Left lobe of liver (tissue), 2 donors: Measurements from ENCODE around the gene NLRP9. TPM values are rescaled to one million over a fixed set of nuclear protein-coding genes. Genes with fewer than 3 reads are reported as not detected.

Experiments used
- ATAC-seq: fragments of 200-7000 bp; cut with Tn5 transposase; one replicate; pipeline ENCODE4 v1.9.1; 2020; ENCODE audit warnings: mild to moderate bottlenecking, moderate library complexity
- DNase-seq: peaks from one replicate; pipeline ENCODE4 v3.0.0-alpha.2; 2020; ENCODE audit warnings: low spot score
- total RNA-seq: library from RNA; stranded (reverse); gene quantifications from one replicate; pipeline ENCODE4 v1.2.1, GENCODE V29; 2021
- donor health status: DM: no; HTN: no; CAD: no; lungs with moderate emphysema.
- donor health status: DM: no; HTN: yes; CAD: no.

NLRP9 gene
- total RNA-seq, 1 donor from 2014 or later: not detected

DNA sequence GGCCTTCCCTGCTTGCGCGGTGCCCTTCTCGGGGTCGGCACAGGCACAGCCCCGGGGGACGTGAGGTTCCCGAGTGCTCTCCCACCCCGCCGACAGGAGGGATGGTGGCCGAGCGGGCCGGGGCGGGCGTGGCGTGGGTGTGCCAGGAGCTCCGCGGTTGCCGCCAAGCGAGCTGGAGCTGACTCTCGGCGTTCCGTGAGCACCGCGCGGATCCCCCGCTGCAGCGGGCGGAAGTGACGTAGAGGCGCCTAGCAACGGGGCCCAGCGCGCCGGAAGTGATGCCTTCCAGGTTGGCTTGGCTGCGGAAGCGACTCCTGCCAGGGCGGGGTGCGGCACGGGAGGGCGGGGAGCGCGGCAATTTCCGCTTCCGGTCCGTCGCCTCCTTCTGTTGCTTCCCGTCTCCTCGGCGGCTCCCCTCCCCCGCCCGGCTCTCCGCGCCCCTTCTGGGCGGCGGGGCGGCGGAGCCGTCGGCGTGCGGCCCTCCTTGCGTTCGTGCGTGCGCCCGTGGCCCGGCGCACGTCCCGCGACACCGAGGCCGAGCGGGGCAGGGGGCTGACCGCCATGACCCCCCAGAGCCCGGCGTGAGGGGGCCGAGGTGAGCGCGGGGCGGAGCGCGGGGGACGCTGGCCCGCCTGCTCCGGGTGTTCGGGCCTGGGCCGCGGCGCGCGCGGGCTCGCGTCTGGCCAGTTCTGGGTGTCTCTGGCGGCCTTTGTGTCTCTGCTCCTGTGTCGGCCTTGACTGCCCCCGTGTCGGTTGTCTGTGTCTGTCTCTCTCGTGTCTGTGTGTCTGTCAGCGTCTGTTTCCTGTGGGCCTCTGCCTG, 63.2 kb downstream of the NLRP9 start, which contains the start of gene EPN1:
TSS of gene EPN1 (plus strand) at position 386 of the 820 bp plus-strand sequence. CDS start 3,402 bp downstream, outside the sequence.
- DNase-seq: peak; percentile 97
- peak; percentile 87 for ATAC-seq

DNA sequence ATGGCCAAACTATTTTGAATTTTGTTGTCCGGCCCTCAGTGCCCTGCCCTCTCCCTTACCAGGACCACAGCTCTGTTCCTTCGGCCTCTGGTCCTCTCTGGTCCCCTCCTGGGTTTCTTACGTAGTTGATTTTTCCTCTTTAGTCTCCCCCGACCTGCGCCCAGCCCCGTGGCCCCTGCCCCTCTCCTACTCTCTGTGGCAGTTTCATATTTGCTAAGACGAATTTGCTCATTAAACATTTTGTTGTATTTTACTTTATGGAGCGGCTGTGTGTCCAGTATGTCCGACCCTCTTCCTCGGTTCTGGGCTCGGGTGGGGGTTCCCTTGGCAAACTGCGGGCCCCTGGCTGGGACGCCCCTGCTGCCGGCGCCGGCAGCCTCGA, 63.8 kb downstream of the NLRP9 start:
- DNase-seq: no peak
- no peak for ATAC-seq

- ATAC-seq: no peak
- no peak for DNase-seq
Observed at GRCh38 chr19:55673889-55674288, 64.3 kb downstream of the NLRP9 start.

DNA sequence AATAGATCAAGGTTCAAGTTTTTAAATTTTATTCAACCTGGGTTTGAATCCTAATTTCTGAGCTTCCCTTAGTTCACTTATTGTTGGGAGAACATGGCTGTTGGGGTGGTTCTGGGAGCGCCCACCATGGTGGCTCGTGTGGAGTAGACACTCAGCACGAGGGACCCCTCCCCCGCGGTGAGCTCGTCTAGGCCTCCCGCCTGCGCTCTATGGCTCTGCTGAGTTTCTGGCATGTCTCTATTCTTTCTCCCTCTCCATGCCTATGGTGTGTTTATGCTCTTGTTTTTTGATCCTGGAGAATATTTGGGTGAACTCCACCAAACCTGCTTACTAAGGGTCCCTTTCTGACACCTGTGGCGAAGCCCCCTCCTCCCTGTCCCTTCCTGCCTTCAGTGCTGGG, 64.7 kb downstream of the NLRP9 start:
- ATAC-seq (no peak), DNase-seq (no peak)

DNA sequence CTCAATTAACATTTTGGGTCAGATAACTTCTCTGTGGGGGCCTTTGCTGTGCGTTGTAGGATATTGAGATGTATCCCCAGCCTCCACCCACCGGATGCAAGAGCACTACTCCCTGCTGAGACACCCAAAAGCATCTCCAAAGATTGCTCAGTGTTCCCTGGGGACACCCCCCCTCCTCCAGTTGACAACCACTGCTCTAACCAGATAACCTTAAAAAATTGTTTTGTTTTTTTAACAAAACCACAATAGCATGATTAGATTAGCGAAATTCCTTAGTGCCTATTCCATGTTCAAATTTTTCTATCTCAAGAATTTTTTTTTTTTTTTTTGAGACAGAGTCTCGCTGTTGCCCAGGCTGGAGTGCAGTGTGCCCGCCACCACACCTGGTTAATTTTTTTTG, 65.8 kb downstream of the NLRP9 start:
- ATAC-seq: no peak
- DNase-seq: no peak

DNA sequence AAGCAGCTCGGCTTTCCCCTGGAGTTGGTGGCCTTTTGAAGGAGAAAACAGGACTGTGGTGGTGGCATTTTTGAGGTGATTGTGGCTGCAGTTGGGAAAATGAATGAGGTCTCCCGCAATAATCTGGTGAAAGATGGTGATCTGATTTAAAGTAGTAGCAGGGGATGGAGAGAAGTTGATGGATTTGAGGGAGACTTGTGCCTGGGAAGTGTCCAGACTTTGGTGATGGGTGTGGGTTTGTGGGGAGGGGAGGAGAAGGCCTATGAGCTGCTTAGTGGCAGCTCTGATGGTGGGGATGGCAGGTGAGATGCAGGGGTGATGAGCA, 67.2 kb downstream of the NLRP9 start:
- ATAC-seq: no peak
- DNase-seq: no peak

DNA sequence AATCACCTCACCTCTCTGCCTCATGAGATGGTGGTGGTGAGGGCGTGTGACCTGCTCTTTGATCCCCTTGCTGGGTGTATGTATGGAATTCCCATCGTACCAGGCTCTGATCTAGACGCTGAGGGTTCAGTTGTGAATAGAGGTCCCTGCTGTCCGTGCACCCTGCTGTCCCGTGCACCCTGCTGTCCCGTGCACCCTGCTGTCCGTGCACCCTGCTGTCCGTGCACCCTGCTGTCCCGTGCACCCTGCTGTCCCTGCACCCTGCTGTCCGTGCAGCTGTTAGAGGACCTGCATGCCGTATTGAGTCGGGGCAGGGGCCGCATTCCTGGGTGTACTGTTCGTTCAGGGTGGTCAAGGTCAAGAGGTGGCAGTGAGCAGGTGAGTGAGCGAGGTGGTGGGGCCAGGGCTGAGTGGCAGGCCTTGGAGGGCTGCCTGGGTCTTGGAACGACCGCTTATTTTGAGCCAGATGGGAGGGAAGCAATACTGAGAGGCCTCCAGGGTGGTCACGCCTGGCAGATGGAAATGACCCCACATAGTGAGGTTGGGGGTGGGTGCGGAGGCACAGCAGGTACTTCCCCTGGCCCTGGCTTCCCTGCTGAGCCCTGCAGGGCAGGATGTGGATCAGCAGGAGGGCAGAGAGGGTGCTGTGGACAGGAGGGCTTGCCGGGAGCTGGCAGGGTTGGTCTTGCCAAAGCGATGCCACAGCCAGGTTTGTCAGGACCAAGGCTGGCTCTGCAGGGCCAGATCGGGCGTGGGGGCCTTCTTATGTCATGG, 67.7 kb downstream of the NLRP9 start:
- peak; percentile 68 for DNase-seq
- ATAC-seq: no peak

DNA sequence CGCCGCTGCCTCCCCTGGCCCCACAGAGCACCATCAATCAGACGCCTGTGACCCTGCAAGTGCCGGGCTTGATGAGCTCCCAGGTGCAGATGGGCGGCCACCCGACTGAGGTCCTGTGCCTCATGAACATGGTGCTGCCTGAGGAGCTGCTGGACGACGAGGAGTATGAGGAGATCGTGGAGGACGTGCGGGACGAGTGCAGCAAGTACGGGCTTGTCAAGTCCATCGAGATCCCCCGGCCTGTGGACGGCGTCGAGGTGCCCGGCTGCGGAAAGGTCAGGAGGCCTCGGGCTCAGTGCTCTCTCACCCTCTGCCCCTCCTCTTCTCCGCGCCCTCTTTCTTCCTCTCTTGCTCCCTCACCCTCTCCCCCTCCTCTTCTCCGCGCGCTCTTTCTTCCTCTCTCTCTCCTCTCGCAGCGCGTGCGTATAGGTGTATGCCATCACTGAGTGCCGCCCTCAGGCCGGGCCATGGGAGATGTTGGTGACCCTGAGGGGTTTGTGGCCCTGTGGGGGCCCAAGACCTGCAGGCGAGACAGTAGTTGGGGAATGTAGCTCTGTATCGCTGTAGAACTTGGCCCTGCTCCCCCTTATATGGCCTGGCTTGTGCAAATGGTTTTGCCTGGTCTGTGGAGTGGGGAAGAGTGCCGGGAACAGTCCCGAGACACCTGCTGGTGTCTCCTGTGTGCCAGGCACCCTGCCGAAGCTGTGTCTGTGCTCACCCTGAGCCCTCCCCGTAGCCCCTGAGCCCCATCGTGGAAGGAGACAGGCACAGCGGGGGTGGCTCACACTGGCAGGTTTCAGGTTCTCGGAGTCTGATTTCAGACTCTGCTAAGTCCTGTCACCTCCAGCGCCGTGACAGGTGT, 68.6 kb downstream of the NLRP9 start:
- ATAC-seq (no peak), DNase-seq (no peak)

DNA sequence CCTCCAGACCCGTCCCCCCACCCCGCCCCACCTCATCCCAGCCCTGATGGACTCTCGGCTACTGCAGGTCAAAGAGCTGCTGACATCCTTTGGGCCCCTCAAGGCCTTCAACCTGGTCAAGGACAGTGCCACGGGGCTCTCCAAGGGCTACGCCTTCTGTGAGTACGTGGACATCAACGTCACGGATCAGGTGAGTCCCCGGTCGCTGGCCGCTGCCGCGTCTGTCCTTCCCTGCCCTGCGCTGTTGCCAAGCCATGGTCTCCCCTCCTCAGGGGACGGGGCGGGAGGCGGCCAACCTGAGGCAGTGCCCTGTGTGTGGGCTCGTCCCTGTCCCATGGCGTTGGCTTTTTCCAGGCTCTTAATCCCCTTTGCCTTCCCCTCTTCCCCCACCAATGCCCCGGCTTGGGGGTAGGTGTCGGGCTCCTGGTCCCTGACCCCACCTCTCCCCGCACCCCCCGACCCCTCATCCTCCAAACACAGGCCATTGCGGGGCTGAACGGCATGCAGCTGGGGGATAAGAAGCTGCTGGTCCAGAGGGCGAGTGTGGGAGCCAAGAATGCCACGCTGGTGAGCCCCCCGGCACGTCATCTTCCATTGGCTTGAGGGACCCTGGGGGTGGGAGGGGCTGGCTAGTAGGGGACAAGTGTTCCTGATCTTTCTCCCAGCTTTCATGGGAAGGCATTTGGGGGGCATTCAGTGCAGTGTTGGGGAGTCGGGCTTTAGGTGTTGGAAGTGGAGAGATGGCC, 69.4 kb downstream of the NLRP9 start:
- no peak for ATAC-seq
- DNase-seq: no peak

DNA sequence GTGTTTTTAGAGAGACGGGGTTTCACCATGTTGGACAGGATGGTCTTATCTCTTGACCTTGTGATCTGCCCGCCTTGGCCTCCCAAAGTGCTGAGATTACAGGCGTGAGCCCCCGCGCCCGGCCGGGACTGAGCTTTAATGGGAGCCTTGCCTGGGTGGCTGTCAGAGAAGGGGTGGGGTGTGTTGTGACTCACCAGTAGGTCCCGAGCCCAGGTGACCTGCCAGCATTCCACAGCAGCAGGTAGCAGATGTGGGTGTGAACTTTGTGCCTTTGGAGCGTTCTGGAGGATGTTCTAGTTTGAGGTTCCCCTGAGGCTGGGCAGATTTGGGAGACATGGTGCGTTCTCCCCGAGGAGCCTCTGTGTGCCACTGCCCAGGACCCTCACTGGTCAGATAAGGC, 70.2 kb downstream of the NLRP9 start:
- DNase-seq (no peak), ATAC-seq (no peak)

DNA sequence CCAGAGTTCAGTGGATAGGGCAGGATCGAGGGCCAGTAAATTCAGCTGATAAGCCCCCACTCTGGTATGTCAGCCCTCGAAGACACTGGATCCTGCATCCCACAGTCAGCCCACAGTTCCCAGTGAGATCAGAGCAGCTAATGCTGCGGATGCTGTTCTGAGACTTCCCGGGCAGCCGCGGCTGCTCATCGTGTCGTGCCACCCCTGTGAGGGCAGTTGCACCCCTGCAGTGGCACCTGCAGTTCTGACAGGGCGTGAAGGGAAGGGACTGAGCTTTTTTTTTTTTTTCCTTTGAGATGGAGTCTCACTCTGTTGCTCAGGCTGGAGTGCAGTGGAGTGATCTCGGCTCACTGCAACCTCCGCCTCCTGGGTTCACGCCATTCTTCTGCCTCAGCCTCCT, 70.7 kb downstream of the NLRP9 start:
- ATAC-seq (no peak), DNase-seq (no peak)

- DNase-seq: no peak
- no peak for ATAC-seq
Observed at GRCh38 chr19:55667006-55667381, 71.2 kb downstream of the NLRP9 start.

GRCh38 chr19:55666343-55667005, 71.7 kb downstream of the NLRP9 start:
- DNase-seq (no peak), ATAC-seq (no peak)

DNA sequence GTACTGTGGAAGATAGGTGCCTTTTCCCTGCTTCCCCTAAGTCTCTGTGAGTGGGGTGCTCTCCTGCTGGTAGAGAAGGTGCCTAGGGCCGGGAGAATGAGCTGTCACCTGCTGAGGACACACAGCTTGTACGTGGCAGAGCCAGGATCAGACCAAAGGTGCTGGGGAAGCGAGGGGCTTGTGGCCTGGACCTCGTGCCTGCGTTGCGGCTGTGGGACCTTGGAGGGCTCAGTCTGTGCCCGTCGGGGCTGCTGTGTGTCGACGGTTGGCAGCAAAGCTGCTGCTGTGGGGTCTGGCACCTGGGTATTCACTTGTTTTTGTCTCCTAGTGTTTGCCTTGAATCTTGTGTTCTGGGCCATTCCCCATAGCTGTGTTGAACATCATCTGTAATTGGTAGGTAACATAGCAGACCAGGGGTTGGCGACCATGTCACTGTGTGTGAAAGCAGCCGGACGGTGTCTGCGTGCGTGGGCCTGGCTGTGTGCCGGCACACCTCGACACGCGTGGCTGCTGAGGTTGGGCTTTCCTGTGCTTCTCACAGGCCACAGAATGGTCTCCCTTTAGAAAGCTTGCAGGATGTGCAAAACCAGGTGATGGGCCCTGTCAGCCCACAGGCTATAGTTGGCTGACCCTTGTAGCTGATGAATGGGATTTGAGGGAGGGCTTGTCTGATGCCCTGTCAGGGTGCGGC, 74.2 kb downstream of the NLRP9 start:
- no peak for ATAC-seq
- no peak for DNase-seq

- no peak for ATAC-seq
- no peak for DNase-seq
Observed at GRCh38 chr19:55661826-55662225, 76.4 kb downstream of the NLRP9 start.

- no peak for DNase-seq
- no peak for ATAC-seq
Observed at GRCh38 chr19:55660991-55661390, 77.2 kb downstream of the NLRP9 start.

DNA sequence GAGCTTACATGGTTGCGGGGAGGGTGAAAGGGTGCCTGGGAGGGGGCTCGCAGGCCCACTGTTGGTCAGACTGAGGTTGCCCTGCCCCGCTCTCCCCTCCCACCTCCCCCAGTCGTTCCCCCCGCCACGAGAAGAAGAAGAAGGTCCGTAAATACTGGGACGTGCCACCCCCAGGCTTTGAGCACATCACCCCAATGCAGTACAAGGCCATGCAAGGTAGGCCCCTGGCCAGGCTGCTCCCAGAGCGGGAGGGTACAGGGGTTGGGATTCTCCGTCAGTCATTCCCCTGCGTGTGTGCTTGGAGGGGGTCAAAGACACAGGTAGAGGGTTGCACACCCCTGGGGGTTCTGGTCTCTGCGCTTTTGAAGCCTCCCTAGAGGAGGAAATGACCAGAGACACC, 77.8 kb downstream of the NLRP9 start:
- ATAC-seq: no peak

DNA sequence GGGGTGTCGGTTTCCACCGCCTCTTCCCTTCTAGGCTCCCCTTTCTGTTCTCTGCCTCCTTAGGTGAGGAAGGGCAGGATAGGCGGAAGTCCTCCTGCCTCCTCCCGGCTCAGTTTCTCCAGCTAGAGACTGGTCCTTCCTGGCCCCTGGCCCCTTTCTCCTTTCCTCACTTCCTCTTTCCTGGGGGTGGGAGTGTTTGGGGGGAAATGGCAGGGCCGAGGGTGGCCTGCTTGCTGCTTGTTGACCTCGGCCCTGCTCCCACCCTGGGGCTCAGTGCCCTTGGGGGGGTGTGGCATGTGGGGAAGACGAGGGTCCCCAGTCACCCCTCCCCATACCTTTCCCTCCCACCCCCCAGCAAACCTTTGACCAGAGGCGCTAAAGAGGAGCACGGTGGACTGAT, 78.4 kb downstream of the NLRP9 start:
- DNase-seq: no peak
- ATAC-seq: no peak

More for the DNA sequence above, 77.8 kb downstream of the NLRP9 start:
- DNase-seq: no peak

GRCh38 chr19:55658846-55659459, 79.2 kb downstream of the NLRP9 start:
- ATAC-seq (no peak), DNase-seq (no peak)
